Fibroblast of villous mesenchyme (primary cell): ENCODE results near the gene PDE4A. TPM values are rescaled to one million over a fixed set of nuclear protein-coding genes. Genes with fewer than 3 reads are reported as not detected.
"Not testable (repeated sequence)": the region's sequence is repeated elsewhere in the genome, so short reads cannot be mapped to it uniquely, and the experiment has no call there.

Source experiments
- DNase-seq: peaks from one replicate; pipeline ENCODE4 v3.0.0-alpha.2; 2010; ENCODE audit warnings: low read depth
- H3K4me3 ChIP-seq: 2 replicates; pipeline ENCODE4 v1.5.1; 2011; ENCODE audit warnings: low read depth, mild to moderate bottlenecking, low read length
- CTCF ChIP-seq: IDR thresholded peaks from 2 replicates; pipeline ENCODE4 v1.5.1; 2012; ENCODE audit warnings: low read depth, mild to moderate bottlenecking, low read length; ENCODE audit not compliant: insufficient read depth
- total RNA-seq: library from RNA; depleted of rRNA; stranded (reverse); fragments of >200 nt; gene quantifications from 2 replicates; pipeline ENCODE4 v1.2.3, GENCODE V29; 2012

Gene PDE4A
- total RNA-seq, 1 donor, result 3.9 TPM

- no peak for DNase-seq
- H3K4me3 ChIP-seq, result no peak overlapping the region
- TF ChIP-seq CTCF, result no peak
Observed at GRCh38 chr19:10395436-10395835, 24.9 kb upstream of the PDE4A start.

- no peak for TF ChIP-seq CTCF
- DNase-seq, result no peak
Observed at GRCh38 chr19:10395917-10396316, 24.4 kb upstream of the PDE4A start.

GRCh38 chr19:10398819-10399218 is 21.5 kb upstream of the PDE4A start:
- no peak for DNase-seq
- TF ChIP-seq CTCF, result no peak
- H3K4me3 ChIP-seq, result no peak overlapping the region

More at GRCh38 chr19:10395917-10396316, 24.4 kb upstream of the PDE4A start:
- H3K4me3 ChIP-seq, result no peak overlapping the region

GRCh38 chr19:10399340-10399739 is 21.0 kb upstream of the PDE4A start:
- not testable (repeated sequence) for DNase-seq, H3K4me3 ChIP-seq

- TF ChIP-seq CTCF, result no peak
- H3K4me3 ChIP-seq, result no peak overlapping the region
- no peak for DNase-seq
Observed at GRCh38 chr19:10399878-10400277, 20.5 kb upstream of the PDE4A start.

- DNase-seq, result peak; percentile 52
- H3K4me3 ChIP-seq, result peak overlapping the region; percentile 83
- no peak for TF ChIP-seq CTCF
Observed at GRCh38 chr19:10402441-10403038, 17.8 kb upstream of the PDE4A start.

- peak; percentile 97 for DNase-seq
- TF ChIP-seq CTCF, result no peak
Observed at GRCh38 chr19:10403137-10404021, 17.0 kb upstream of the PDE4A start, which contains the start of gene CDC37. CDC37 (minus strand) TSS chr19:10403542; CDS start chr19:10403479, 63 bp downstream.

More at GRCh38 chr19:10403137-10404021, 17.0 kb upstream of the PDE4A start, which contains the start of gene CDC37:
- peak within 1 kb of the TSS; percentile 83 for H3K4me3 ChIP-seq
